MM.1S (cell line): Measurements from ENCODE around the gene FTMT.

ENCODE experiments used
- DNase-seq: peaks from one replicate; pipeline ENCODE4 v3.0.0-alpha.2; 2015
- H2AFZ ChIP-seq: fragments of 300-600 bp; sonication (generic); 2 replicates; pipeline ENCODE4 v1.6.0; 2016; ENCODE audit warnings: antibody characterized with exemption, low read length
- H3F3A ChIP-seq: fragments of 300-600 bp; sonication (generic); 2 replicates; pipeline ENCODE4 v1.6.1; 2016; ENCODE audit warnings: mild to moderate bottlenecking, antibody characterized with exemption, low read length, moderate library complexity, mixed read lengths; ENCODE audit not compliant: insufficient read depth
- H3K27ac ChIP-seq: fragments of 300-600 bp; sonication (generic); 2 replicates; pipeline ENCODE4 v1.5.1; 2016; ENCODE audit warnings: mild to moderate bottlenecking, low read length
- H3K27me3 ChIP-seq: fragments of 300-600 bp; sonication (generic); replicated peaks from 2 replicates; pipeline ENCODE4 v1.6.0; 2016; ENCODE audit warnings: low read length; ENCODE audit not compliant: insufficient read depth
- H3K36me3 ChIP-seq: fragments of 300-600 bp; sonication (generic); replicated peaks from 2 replicates; pipeline ENCODE4 v1.6.1; 2016; ENCODE audit warnings: mild to moderate bottlenecking, low read length, mixed read lengths; ENCODE audit not compliant: insufficient read depth
- H3K4me1 ChIP-seq: fragments of 300-600 bp; sonication (generic); 2 replicates; pipeline ENCODE4 v1.6.1; 2016; ENCODE audit warnings: low read length, mixed read lengths
- H3K4me2 ChIP-seq: fragments of 300-600 bp; sonication (generic); 2 replicates; pipeline ENCODE4 v1.6.0; 2016; ENCODE audit warnings: low read depth, low read length
- H3K4me3 ChIP-seq: fragments of 300-600 bp; sonication (generic); 2 replicates; pipeline ENCODE4 v1.5.1; 2016; ENCODE audit warnings: low read length, mixed read lengths
- H3K79me2 ChIP-seq: fragments of 300-600 bp; sonication (generic); 2 replicates; pipeline ENCODE4 v1.6.1; 2016; ENCODE audit warnings: mixed run types, low read length, mixed read lengths
- H3K9ac ChIP-seq: fragments of 300-600 bp; sonication (generic); 2 replicates; pipeline ENCODE4 v1.6.1; 2016; ENCODE audit warnings: low read length, mixed read lengths
- H3K9me2 ChIP-seq: fragments of 300-600 bp; sonication (generic); replicated peaks from 2 replicates; pipeline ENCODE4 v1.6.1; 2016; ENCODE audit warnings: mild to moderate bottlenecking, low read length, mixed read lengths; ENCODE audit not compliant: insufficient read depth
- H3K9me3 ChIP-seq: fragments of 300-600 bp; sonication (generic); replicated peaks from 2 replicates; pipeline ENCODE4 v1.6.1; 2016; ENCODE audit warnings: mild to moderate bottlenecking, low read length, mixed read lengths; ENCODE audit not compliant: insufficient read depth
- H4K20me1 ChIP-seq: fragments of 300-600 bp; sonication (generic); 2 replicates; pipeline ENCODE4 v1.6.1; 2016; ENCODE audit warnings: mild to moderate bottlenecking, low read length, moderate library complexity, mixed read lengths; ENCODE audit not compliant: insufficient read depth
- CTCF ChIP-seq: fragments of 300-600 bp; sonication (generic); IDR thresholded peaks from 2 replicates; pipeline ENCODE4 v1.5.1; 2016; ENCODE audit warnings: antibody characterized with exemption, low read length, mixed read lengths
- EZH2 ChIP-seq: fragments of 300-600 bp; sonication (generic); optimal IDR thresholded peaks from 2 replicates; pipeline ENCODE3; 2017; ENCODE audit warnings: low read depth, mild to moderate bottlenecking, antibody characterized with exemption, low read length, mixed read lengths
- EZH2phosphoT487 ChIP-seq: fragments of 300-600 bp; sonication (generic); IDR thresholded peaks from 2 replicates; pipeline ENCODE4 v1.6.1; 2018; ENCODE audit warnings: antibody characterized with exemption, low read length

Gene FTMT

GRCh38 chr5:121887727-121888126 lies 36.0 kb downstream of the FTMT start:
- Histone ChIP-seq H4K20me1 (no peaks in the 10 kb centered on the region), H3K9me2 (no peaks in the 10 kb centered on the region), H3K36me3 (no peaks in the 10 kb centered on the region), H3K4me3 (no peak overlapping the region), H3K4me1 (no peaks in the 10 kb centered on the region), H3K4me2 (no peak overlapping the region), H3F3A (no peaks in the 10 kb centered on the region), H3K9ac (no peak overlapping the region), H3K9me3 (no peaks in the 10 kb centered on the region), H2AFZ (no peak overlapping the region), H3K79me2 (no peaks in the 10 kb centered on the region), H3K27ac (no peak overlapping the region), H3K27me3 (no peaks in the 10 kb centered on the region)
- no peak for TF ChIP-seq EZH2
- TF ChIP-seq EZH2phosphoT487, result no peak
- no peak for TF ChIP-seq CTCF
- DNase-seq, result no peak

- H3K79me2 ChIP-seq, result no peaks in the 10 kb centered on the region
- no peak overlapping the region for H3K4me2 ChIP-seq
- H3F3A ChIP-seq, result no peaks in the 10 kb centered on the region
- no peaks in the 10 kb centered on the region for H4K20me1 ChIP-seq
- H3K9ac ChIP-seq, result no peak overlapping the region
- no peak overlapping the region for H2AFZ ChIP-seq
- no peak overlapping the region for H3K4me3 ChIP-seq
- no peaks in the 10 kb centered on the region for H3K9me3 ChIP-seq
- DNase-seq, result no peak
- no peaks in the 10 kb centered on the region for H3K4me1 ChIP-seq
- H3K27me3 ChIP-seq, result no peaks in the 10 kb centered on the region
- H3K36me3 ChIP-seq, result no peaks in the 10 kb centered on the region
- no peaks in the 10 kb centered on the region for H3K9me2 ChIP-seq
- H3K27ac ChIP-seq, result no peak overlapping the region
- TF ChIP-seq CTCF (no peak), EZH2phosphoT487 (no peak), EZH2 (no peak)
These were observed 38.7 kb downstream of the FTMT start for GRCh38 chr5:121890297-121890858.

- no peaks in the 10 kb centered on the region for H3K4me1 ChIP-seq
- H3K9me3 ChIP-seq, result no peaks in the 10 kb centered on the region
- no peaks in the 10 kb centered on the region for H3K79me2 ChIP-seq
- no peaks in the 10 kb centered on the region for H3F3A ChIP-seq
- no peaks in the 10 kb centered on the region for H3K36me3 ChIP-seq
- no peaks in the 10 kb centered on the region for H4K20me1 ChIP-seq
- H3K4me2 ChIP-seq, result no peak overlapping the region
- H3K27me3 ChIP-seq, result no peaks in the 10 kb centered on the region
- no peaks in the 10 kb centered on the region for H3K9me2 ChIP-seq
- no peak for TF ChIP-seq EZH2phosphoT487
- no peak for TF ChIP-seq EZH2
- TF ChIP-seq CTCF, result no peak
- no peak overlapping the region for H3K9ac ChIP-seq
- no peak overlapping the region for H3K27ac ChIP-seq
- DNase-seq, result no peak
- H3K4me3 ChIP-seq, result no peak overlapping the region
- H2AFZ ChIP-seq, result no peak overlapping the region
These were observed 45.7 kb downstream of the FTMT start for GRCh38 chr5:121897341-121897740.

- Histone ChIP-seq H3K79me2 (no peaks in the 10 kb centered on the region), H3K9me2 (no peaks in the 10 kb centered on the region), H3F3A (no peaks in the 10 kb centered on the region), H3K27ac (no peak overlapping the region), H2AFZ (no peak overlapping the region), H3K36me3 (no peaks in the 10 kb centered on the region), H3K4me3 (no peak overlapping the region), H3K4me2 (no peak overlapping the region), H3K9ac (no peak overlapping the region), H3K4me1 (no peaks in the 10 kb centered on the region), H3K9me3 (no peaks in the 10 kb centered on the region), H4K20me1 (no peaks in the 10 kb centered on the region), H3K27me3 (no peaks in the 10 kb centered on the region)
- TF ChIP-seq EZH2, result no peak
- TF ChIP-seq CTCF, result no peak
- TF ChIP-seq EZH2phosphoT487, result no peak
- DNase-seq, result no peak
These were observed 47.7 kb downstream of the FTMT start for GRCh38 chr5:121899346-121899745.
